Astrocyte (in vitro differentiated cells and primary cell): ENCODE measurements around the gene GRK5.

Source experiments
- EZH2 ChIP-seq: IDR thresholded peaks from 2 replicates; pipeline ENCODE4 v1.6.1; 2012; ENCODE audit warnings: mild to moderate bottlenecking, low read length, inconsistent platforms; ENCODE audit not compliant: insufficient read depth
- TF ChIP-seq, protein P1 (sequence below): IDR thresholded peaks from 2 replicates; pipeline ENCODE4 v1.5.1; 2011; ENCODE audit warnings: low read depth, mild to moderate bottlenecking, inconsistent platforms, low read length, moderate library complexity; ENCODE audit not compliant: insufficient read depth

DNA sequence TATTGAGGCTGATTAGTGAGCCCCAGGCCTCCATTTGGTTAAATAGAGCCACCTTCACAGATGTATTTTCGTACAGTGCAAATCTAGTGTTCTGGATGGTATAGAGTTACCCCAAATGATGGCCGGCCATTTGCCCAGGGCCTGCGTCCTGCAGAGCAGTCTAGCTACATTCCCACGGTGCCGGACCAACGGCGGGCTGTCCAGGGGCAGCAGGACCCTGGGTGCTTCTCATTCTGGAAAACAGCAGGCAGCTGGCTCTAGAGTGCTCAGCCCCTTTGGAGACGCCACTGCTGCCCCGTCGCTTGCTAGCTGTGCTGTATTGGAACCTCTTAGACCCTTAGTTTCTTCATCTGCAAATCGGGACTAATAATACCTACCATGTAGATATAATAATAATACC is 186.1 kb downstream of the GRK5 start:
- no peak for TF ChIP-seq EZH2
- TF ChIP-seq, protein P1, sequence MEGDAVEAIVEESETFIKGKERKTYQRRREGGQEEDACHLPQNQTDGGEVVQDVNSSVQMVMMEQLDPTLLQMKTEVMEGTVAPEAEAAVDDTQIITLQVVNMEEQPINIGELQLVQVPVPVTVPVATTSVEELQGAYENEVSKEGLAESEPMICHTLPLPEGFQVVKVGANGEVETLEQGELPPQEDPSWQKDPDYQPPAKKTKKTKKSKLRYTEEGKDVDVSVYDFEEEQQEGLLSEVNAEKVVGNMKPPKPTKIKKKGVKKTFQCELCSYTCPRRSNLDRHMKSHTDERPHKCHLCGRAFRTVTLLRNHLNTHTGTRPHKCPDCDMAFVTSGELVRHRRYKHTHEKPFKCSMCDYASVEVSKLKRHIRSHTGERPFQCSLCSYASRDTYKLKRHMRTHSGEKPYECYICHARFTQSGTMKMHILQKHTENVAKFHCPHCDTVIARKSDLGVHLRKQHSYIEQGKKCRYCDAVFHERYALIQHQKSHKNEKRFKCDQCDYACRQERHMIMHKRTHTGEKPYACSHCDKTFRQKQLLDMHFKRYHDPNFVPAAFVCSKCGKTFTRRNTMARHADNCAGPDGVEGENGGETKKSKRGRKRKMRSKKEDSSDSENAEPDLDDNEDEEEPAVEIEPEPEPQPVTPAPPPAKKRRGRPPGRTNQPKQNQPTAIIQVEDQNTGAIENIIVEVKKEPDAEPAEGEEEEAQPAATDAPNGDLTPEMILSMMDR, result no peak
